DMS114 treated with DMSO at 0.1 percent for 48 hours (cell line): Measurements from ENCODE around the gene TMEM207.
A peak's percentile ranks its signal among the peaks of the same experiment; 100 is the strongest.

ENCODE experiments used
- DNase-seq: peaks from one replicate; lab custom pipeline; 2025; ENCODE audit not compliant: unreplicated experiment; lab: John Stamatoyannopoulos, UW

The TMEM207 gene

DNA sequence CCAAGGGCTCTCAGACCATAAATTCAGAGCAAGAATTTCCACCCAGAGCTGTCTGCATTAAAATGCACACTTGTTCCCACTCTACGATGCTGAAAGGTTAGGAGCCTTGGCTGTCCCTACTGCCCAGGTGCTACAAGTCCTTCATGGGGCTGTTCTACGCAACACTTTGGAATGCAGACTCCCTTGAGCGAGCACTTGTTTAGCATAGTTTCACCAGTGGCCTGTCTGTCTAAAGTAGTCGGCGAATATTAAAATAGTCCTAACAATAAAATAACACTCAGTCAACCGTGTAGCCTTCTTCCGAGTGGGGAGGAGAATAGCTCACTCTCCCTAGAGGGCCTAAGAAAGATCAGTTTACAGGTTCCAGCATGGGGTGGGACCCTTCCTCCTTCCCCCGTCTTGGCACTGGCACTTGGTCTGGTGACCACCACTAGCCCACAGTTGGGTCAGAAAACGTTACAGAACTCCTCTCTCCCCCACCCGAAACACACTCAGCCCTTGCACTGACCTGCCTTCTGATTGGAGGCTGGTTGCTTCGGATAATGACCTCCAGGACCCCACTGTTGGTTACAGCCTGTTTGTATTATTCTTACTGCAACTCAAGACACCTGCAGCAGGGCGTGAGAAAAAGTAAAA, 62.0 kb downstream of the TMEM207 start, which contains the start of gene CLDN16:
Gene CLDN16, plus strand, starts transcription at position 586 of the 636 bp plus-strand sequence. CDS start 167 bp downstream, outside the sequence.
- DNase-seq: no peak

DNA sequence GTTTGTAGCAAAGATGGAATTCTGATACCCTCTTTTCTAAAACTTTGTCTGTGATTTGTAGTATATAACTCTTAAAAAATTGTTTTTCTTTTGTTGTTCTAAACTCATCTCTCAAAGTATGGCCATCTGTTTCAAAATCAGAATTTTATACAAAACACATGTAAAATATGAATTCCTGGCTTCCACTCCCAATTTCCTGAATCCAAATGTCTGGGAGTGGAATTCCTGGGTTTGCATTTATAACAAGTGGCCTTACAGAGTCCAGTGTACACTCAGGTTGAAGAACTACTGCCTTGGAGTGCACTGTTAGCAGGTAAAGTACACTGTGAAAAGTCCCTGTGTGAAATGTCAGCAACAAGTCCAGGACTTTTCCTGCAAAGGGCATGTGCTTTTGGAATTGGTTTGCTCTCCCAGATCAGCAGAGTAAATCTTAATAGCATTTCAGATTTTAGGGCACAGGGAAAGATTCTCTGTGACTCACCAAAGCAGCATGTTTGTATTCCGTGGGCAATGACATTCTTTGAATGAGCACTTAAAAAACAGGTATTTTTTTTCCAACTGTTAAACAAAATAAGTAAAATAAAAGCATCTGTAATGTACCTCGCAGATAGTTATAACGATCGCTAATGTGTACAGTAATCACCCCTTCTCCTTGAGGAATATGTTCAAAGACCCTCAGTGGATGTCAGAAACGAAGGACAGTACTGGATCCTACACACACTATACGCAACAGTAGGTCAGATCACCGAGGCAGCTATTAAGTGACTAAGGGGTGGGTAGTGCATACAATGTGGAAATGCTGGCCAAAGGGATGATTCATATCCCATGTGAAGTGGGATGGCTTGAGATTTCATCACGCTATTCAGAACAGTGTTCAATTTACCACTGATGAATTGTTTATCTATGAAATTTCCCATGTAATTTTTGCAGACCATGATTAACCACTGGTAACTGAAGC, 63.7 kb downstream of the TMEM207 start:
- DNase-seq: no peak

DNA sequence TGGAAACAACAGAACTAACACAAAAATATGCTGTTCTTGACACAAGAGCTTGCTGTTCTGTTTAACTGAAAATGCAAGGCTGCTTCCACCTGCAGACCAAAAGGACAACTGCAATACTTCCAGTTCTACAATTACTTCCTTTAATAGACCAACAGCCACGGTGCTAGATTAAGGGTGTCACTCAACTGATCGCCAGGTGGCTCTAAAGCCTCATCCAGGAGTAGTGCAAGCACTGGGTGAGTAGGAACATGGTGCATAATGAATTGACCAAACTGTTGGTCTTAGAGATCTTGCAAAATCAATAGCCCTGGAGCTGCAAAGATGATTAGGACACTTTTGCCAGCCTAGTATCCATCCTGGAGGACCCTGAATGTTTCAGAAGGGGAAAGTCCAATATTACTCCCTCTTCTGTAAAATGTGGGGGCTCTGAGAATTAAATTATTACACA, 65.4 kb downstream of the TMEM207 start:
- DNase-seq: peak; percentile 5

DNA sequence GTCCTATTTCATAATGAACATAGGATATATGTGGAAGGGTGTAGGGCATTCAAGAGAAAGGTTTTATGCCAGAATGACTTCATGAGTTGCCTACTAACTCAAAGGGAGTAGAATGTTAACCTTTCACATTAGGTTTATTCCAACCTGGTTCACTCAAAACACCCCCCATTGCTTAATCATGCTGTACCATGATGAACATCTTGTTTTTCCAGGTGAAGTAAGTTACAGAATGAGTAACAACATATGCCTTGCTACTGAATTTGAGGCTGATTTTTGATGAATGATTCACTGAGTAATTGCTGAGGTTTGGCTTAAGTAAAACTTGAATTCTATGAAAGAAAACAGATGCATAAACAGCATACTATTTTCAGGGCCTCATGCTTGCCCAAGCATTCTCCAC, 67.6 kb downstream of the TMEM207 start:
- no peak for DNase-seq

DNA sequence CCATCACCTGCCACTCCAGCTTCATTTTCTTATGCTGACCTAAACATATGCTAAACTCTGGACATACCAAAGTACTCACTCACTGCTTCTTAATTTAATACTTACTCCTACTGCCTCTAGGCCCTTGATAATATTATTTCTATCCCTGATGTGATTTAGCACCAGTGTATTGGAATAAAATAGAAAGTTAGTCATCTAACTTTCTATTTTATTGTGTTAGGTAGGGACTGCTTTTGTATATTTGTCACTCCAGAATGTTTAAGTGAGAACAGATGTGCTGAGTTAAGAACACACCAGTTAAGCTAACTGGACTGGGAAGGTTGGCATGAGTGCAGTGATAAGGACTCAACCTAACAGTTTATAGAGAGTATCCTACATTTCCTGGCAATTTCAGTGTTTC, 68.3 kb downstream of the TMEM207 start:
- DNase-seq: no peak

DNA sequence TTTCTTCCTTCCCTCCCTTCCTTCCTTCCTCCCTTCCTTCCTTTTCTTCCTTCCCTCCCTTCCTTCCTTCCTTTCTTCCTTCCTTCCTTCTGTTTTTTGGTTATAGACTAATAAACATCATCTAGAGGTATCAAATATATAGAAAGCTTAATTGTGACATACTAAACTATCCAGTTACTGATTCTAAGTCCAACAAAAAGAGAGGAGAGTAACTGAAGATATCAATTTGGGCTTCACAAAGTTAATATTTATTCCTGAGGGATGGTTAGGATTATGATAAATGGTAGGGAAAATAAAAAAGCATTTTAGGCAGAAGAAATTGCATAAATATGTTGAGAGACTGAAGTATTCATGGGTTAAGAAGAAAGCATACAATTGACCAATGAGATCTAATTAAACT, 69.5 kb downstream of the TMEM207 start:
- DNase-seq: no peak
